Measurements from ENCODE around the gene UTS2R.
A peak's percentile ranks its signal among the peaks of the same experiment; 100 is the strongest.

Gene UTS2R

DNA sequence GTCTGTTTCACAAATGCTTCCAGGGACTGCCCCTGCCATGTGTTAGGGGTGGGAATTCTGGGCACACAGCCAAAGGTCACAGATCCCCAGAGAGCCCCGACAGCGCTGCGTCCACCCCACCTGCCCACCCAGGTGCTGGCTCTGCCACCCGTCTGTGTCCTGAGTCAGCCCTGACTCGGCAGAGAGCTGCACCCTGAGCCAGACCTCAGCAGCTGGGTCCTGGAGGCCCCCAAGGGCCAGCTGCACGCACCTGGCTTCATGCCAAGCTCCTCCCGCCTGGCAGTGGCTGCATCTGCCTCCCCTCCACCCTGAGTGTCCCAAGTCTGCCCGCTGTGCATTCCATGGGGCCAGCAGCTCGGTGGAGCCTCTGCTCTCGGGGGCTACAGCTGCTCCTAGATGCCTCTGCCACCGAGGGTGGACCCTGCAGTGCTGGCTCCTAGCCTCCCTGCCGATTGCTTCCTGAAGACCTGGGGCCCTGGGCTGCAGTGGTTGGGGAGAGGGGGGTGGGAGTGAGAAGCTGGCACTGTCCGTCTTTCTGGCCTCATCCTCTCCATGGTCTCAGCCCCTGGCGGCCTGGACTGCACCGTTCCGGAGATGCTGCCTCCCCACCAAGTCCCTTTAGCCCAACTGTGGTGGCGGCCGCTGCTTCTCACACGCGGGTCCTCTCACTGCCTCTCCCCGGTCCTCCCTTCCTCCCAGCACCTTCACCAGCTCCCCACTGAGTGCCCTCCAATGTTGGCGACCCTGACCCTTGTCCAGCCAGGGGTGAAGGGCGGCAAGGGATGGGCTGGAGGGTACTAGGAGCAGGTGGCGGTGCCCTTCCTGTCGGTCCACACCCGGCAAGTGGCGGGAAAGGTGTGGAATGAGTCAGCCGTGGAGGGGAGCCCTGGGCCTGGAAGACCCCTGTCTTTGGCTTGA, 41.0 kb upstream of the UTS2R start (continued):
- TF ChIP-seq, protein P1, sequence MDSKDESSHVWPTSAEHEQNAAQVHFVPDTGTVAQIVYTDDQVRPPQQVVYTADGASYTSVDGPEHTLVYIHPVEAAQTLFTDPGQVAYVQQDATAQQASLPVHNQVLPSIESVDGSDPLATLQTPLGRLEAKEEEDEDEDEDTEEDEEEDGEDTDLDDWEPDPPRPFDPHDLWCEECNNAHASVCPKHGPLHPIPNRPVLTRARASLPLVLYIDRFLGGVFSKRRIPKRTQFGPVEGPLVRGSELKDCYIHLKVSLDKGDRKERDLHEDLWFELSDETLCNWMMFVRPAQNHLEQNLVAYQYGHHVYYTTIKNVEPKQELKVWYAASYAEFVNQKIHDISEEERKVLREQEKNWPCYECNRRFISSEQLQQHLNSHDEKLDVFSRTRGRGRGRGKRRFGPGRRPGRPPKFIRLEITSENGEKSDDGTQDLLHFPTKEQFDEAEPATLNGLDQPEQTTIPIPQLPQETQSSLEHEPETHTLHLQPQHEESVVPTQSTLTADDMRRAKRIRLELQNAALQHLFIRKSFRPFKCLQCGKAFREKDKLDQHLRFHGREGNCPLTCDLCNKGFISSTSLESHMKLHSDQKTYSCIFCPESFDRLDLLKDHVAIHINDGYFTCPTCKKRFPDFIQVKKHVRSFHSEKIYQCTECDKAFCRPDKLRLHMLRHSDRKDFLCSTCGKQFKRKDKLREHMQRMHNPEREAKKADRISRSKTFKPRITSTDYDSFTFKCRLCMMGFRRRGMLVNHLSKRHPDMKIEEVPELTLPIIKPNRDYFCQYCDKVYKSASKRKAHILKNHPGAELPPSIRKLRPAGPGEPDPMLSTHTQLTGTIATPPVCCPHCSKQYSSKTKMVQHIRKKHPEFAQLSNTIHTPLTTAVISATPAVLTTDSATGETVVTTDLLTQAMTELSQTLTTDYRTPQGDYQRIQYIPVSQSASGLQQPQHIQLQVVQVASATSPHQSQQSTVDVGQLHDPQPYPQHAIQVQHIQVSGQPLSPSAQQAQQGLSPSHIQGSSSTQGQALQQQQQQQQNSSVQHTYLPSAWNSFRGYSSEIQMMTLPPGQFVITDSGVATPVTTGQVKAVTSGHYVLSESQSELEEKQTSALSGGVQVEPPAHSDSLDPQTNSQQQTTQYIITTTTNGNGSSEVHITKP (tag by site-specific recombination; IDR thresholded peaks at IDR 0.05), result peak; percentile 71; the same call in 1 of the 2 replicates
- no peak for TF ChIP-seq ZNF549 (tag by site-specific recombination; IDR thresholded peaks at IDR 0.05)
- TF ChIP-seq KLF1 (tag by site-specific recombination; IDR thresholded peaks at IDR 0.05), result peak; percentile 67
- TF ChIP-seq, protein P2, sequence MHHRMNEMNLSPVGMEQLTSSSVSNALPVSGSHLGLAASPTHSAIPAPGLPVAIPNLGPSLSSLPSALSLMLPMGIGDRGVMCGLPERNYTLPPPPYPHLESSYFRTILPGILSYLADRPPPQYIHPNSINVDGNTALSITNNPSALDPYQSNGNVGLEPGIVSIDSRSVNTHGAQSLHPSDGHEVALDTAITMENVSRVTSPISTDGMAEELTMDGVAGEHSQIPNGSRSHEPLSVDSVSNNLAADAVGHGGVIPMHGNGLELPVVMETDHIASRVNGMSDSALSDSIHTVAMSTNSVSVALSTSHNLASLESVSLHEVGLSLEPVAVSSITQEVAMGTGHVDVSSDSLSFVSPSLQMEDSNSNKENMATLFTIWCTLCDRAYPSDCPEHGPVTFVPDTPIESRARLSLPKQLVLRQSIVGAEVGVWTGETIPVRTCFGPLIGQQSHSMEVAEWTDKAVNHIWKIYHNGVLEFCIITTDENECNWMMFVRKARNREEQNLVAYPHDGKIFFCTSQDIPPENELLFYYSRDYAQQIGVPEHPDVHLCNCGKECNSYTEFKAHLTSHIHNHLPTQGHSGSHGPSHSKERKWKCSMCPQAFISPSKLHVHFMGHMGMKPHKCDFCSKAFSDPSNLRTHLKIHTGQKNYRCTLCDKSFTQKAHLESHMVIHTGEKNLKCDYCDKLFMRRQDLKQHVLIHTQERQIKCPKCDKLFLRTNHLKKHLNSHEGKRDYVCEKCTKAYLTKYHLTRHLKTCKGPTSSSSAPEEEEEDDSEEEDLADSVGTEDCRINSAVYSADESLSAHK (tag by site-specific recombination; IDR thresholded peaks at IDR 0.05), result no peak; the same call in 1 of the 2 replicates
- TF ChIP-seq, protein P3, sequence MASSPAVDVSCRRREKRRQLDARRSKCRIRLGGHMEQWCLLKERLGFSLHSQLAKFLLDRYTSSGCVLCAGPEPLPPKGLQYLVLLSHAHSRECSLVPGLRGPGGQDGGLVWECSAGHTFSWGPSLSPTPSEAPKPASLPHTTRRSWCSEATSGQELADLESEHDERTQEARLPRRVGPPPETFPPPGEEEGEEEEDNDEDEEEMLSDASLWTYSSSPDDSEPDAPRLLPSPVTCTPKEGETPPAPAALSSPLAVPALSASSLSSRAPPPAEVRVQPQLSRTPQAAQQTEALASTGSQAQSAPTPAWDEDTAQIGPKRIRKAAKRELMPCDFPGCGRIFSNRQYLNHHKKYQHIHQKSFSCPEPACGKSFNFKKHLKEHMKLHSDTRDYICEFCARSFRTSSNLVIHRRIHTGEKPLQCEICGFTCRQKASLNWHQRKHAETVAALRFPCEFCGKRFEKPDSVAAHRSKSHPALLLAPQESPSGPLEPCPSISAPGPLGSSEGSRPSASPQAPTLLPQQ (tag by site-specific recombination; IDR thresholded peaks at IDR 0.05), result peak; percentile 56; the same call in 1 of the 2 replicates
- peak; percentile 88 for TF ChIP-seq ZNF600 (tag by site-specific recombination; IDR thresholded peaks at IDR 0.05)
- no peak for TF ChIP-seq HOXC10 (CRISPR knock-in tag; IDR thresholded peaks at IDR 0.05)
- TF ChIP-seq GLI2 (tag by site-specific recombination; IDR thresholded peaks at IDR 0.05; ENCODE audit: borderline replicate concordance, low read depth), result no peak
- peak; percentile 71; the same call in 1 of the 2 replicates for TF ChIP-seq KLF7 (tag by site-specific recombination; IDR thresholded peaks at IDR 0.05; ENCODE audit: borderline replicate concordance)
- TF ChIP-seq, protein P4, sequence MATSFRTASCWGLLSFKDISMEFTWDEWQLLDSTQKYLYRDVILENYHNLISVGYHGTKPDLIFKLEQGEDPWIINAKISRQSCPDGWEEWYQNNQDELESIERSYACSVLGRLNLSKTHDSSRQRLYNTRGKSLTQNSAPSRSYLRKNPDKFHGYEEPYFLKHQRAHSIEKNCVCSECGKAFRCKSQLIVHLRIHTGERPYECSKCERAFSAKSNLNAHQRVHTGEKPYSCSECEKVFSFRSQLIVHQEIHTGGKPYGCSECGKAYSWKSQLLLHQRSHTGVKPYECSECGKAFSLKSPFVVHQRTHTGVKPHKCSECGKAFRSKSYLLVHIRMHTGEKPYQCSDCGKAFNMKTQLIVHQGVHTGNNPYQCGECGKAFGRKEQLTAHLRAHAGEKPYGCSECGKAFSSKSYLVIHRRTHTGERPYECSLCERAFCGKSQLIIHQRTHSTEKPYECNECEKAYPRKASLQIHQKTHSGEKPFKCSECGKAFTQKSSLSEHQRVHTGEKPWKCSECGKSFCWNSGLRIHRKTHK (tag by site-specific recombination; IDR thresholded peaks at IDR 0.05), result no peak
- TF ChIP-seq ZNF561 (tag by site-specific recombination; IDR thresholded peaks at IDR 0.05; ENCODE audit: borderline replicate concordance), result peak; percentile 68; the same call in 1 of the 2 replicates
- TF ChIP-seq ZNF660 (tag by site-specific recombination; IDR thresholded peaks at IDR 0.05), result peak; percentile 89
- no peak for TF ChIP-seq ZNF791 (tag by site-specific recombination; IDR thresholded peaks at IDR 0.05)
- no peak for TF ChIP-seq ZNF354C (tag by site-specific recombination; IDR thresholded peaks at IDR 0.05; ENCODE audit: borderline replicate concordance, low read depth)
- TF ChIP-seq, protein P5, sequence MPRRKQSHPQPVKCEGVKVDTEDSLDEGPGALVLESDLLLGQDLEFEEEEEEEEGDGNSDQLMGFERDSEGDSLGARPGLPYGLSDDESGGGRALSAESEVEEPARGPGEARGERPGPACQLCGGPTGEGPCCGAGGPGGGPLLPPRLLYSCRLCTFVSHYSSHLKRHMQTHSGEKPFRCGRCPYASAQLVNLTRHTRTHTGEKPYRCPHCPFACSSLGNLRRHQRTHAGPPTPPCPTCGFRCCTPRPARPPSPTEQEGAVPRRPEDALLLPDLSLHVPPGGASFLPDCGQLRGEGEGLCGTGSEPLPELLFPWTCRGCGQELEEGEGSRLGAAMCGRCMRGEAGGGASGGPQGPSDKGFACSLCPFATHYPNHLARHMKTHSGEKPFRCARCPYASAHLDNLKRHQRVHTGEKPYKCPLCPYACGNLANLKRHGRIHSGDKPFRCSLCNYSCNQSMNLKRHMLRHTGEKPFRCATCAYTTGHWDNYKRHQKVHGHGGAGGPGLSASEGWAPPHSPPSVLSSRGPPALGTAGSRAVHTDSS (tag by site-specific recombination; IDR thresholded peaks at IDR 0.05), result no peak
- TF ChIP-seq, protein P6, sequence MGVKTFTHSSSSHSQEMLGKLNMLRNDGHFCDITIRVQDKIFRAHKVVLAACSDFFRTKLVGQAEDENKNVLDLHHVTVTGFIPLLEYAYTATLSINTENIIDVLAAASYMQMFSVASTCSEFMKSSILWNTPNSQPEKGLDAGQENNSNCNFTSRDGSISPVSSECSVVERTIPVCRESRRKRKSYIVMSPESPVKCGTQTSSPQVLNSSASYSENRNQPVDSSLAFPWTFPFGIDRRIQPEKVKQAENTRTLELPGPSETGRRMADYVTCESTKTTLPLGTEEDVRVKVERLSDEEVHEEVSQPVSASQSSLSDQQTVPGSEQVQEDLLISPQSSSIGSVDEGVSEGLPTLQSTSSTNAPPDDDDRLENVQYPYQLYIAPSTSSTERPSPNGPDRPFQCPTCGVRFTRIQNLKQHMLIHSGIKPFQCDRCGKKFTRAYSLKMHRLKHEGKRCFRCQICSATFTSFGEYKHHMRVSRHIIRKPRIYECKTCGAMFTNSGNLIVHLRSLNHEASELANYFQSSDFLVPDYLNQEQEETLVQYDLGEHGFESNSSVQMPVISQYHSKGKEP (tag by site-specific recombination; IDR thresholded peaks at IDR 0.05), result peak; percentile 85
- TF ChIP-seq, protein P7, sequence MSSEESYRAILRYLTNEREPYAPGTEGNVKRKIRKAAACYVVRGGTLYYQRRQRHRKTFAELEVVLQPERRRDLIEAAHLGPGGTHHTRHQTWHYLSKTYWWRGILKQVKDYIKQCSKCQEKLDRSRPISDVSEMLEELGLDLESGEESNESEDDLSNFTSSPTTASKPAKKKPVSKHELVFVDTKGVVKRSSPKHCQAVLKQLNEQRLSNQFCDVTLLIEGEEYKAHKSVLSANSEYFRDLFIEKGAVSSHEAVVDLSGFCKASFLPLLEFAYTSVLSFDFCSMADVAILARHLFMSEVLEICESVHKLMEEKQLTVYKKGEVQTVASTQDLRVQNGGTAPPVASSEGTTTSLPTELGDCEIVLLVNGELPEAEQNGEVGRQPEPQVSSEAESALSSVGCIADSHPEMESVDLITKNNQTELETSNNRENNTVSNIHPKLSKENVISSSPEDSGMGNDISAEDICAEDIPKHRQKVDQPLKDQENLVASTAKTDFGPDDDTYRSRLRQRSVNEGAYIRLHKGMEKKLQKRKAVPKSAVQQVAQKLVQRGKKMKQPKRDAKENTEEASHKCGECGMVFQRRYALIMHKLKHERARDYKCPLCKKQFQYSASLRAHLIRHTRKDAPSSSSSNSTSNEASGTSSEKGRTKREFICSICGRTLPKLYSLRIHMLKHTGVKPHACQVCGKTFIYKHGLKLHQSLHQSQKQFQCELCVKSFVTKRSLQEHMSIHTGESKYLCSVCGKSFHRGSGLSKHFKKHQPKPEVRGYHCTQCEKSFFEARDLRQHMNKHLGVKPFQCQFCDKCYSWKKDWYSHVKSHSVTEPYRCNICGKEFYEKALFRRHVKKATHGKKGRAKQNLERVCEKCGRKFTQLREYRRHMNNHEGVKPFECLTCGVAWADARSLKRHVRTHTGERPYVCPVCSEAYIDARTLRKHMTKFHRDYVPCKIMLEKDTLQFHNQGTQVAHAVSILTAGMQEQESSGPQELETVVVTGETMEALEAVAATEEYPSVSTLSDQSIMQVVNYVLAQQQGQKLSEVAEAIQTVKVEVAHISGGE (tag by site-specific recombination; conservative IDR thresholded peaks at IDR 0.05; ENCODE audit: low read depth), result no peak
- no peak for TF ChIP-seq KLF8 (tag by site-specific recombination; IDR thresholded peaks at IDR 0.05)
- TF ChIP-seq ZIC2 (tag by site-specific recombination; IDR thresholded peaks at IDR 0.05), result peak; percentile 98
- no peak for TF ChIP-seq ZNF610 (tag by site-specific recombination; IDR thresholded peaks at IDR 0.05; ENCODE audit: borderline replicate concordance)
